ENCODE measurements around the gene IARS2.
"Not testable (repeated sequence)": the region's sequence is repeated elsewhere in the genome, so short reads cannot be mapped to it uniquely, and the experiment has no call there.

IARS2 gene

GRCh38 chr1:220169887-220170286, 76.0 kb downstream of the IARS2 start:
- DNase-seq: not testable (repeated sequence)

GRCh38 chr1:220170836-220171526, 77.0 kb downstream of the IARS2 start:
- DNase-seq: no peak

- DNase-seq: no peak
These were observed 82.6 kb downstream of the IARS2 start for GRCh38 chr1:220176540-220176939.

GRCh38 chr1:220182111-220182510, 88.2 kb downstream of the IARS2 start:
- no peak for DNase-seq

GRCh38 chr1:220182656-220183055, 88.7 kb downstream of the IARS2 start:
- DNase-seq: no peak

- DNase-seq: no peak
These were observed 90.6 kb downstream of the IARS2 start for GRCh38 chr1:220184506-220184905.

GRCh38 chr1:220186752-220187151, 92.8 kb downstream of the IARS2 start:
- DNase-seq: no peak

GRCh38 chr1:220188538-220188937, 94.6 kb downstream of the IARS2 start:
- DNase-seq: no peak

- no peak for DNase-seq
These were observed 95.9 kb downstream of the IARS2 start for GRCh38 chr1:220189750-220190347.

GRCh38 chr1:220195701-220196100, 101.8 kb downstream of the IARS2 start:
- DNase-seq: no peak

Data from effector CD4-positive, alpha-beta T cell (primary cell).